Measurements from ENCODE around the gene ZNRF2. TPM values are rescaled to one million over a fixed set of nuclear protein-coding genes. Genes with fewer than 3 reads are reported as not detected.

The ZNRF2 gene
- total and polyA plus RNA-seq, 2 donors from 2014 or later: 16.2 to 32.2 TPM

- intact Hi-C loops (cut with DNase I): no loop called here
- no peak for FAIRE-seq
- DNase-seq: no peak
Observed at GRCh38 chr7:30327813-30328212, 43.4 kb downstream of the ZNRF2 start.

GRCh38 chr7:30328381-30328780 lies 44.0 kb downstream of the ZNRF2 start:
- intact Hi-C loops (cut with DNase I): no loop called here
- Histone ChIP-seq H3K36me3 (ENCODE audit: control insufficient read depth in 2 of 3, insufficient read depth in 3 of 3, low read length in 3 of 3) (no peaks in the 10 kb centered on the region), H3K27ac (ENCODE audit: low read depth in 2 of 2, low read length in 2 of 2) (no peak overlapping the region), H3K4me3 (ENCODE audit: low read length in 3 of 3) (no peak overlapping the region), H3K4me1 (ENCODE audit: control insufficient read depth in 2 of 3, insufficient read depth in 2 of 3, low read depth in 1 of 3, low read length in 3 of 3) (peaks cover 0 to 7% (median 6%) of the 10 kb centered on the region in 3 donors), H3K9ac (ENCODE audit: low read length in 3 of 3) (no peak overlapping the region), H3K27me3 (ENCODE audit: control insufficient read depth, insufficient read depth, low read length) (no peaks in the 10 kb centered on the region), H3K9me3 (ENCODE audit: control insufficient read depth in 2 of 3, insufficient read depth in 1 of 3, low read length in 3 of 3) (no peaks in the 10 kb centered on the region)
- FAIRE-seq: no peak
- DNase-seq: no peak
- no peak for TF ChIP-seq CTCF (IDR thresholded peaks at IDR 0.05; ENCODE audit: borderline replicate concordance, extremely low read depth, insufficient read depth)

More at GRCh38 chr7:30327813-30328212, 43.4 kb downstream of the ZNRF2 start:
- Histone ChIP-seq H3K4me1 (ENCODE audit: control insufficient read depth in 2 of 3, insufficient read depth in 2 of 3, low read depth in 1 of 3, low read length in 3 of 3) (peaks cover 0 to 11% (median 7%) of the 10 kb centered on the region in 3 donors), H3K9ac (ENCODE audit: low read length in 3 of 3) (no peak overlapping the region), H3K27me3 (ENCODE audit: control insufficient read depth, insufficient read depth, low read length) (no peaks in the 10 kb centered on the region), H3K27ac (ENCODE audit: low read depth in 2 of 2, low read length in 2 of 2) (no peak overlapping the region), H3K4me3 (ENCODE audit: low read length in 3 of 3) (no peak overlapping the region), H3K36me3 (ENCODE audit: control insufficient read depth in 2 of 3, insufficient read depth in 3 of 3, low read length in 3 of 3) (no peaks in the 10 kb centered on the region), H3K9me3 (ENCODE audit: control insufficient read depth in 2 of 3, insufficient read depth in 1 of 3, low read length in 3 of 3) (no peaks in the 10 kb centered on the region)
- no peak for TF ChIP-seq CTCF (IDR thresholded peaks at IDR 0.05; ENCODE audit: borderline replicate concordance, extremely low read depth, insufficient read depth)

GRCh38 chr7:30329716-30330115 lies 45.3 kb downstream of the ZNRF2 start:
- H3K36me3 ChIP-seq (ENCODE audit: control insufficient read depth in 2 of 3, insufficient read depth in 3 of 3, low read length in 3 of 3): no peaks in the 10 kb centered on the region
- no peak overlapping the region for H3K9ac ChIP-seq (ENCODE audit: low read length in 3 of 3)
- TF ChIP-seq CTCF (IDR thresholded peaks at IDR 0.05; ENCODE audit: borderline replicate concordance, extremely low read depth, insufficient read depth): no peak
- H3K27ac ChIP-seq (ENCODE audit: low read depth in 2 of 2, low read length in 2 of 2): no peak overlapping the region
- H3K9me3 ChIP-seq (ENCODE audit: control insufficient read depth in 2 of 3, insufficient read depth in 1 of 3, low read length in 3 of 3): no peaks in the 10 kb centered on the region
- FAIRE-seq (no peak), DNase-seq (no peak)
- intact Hi-C loops (cut with DNase I): no loop called here
- H3K4me1 ChIP-seq (ENCODE audit: control insufficient read depth in 2 of 3, insufficient read depth in 2 of 3, low read depth in 1 of 3, low read length in 3 of 3): peaks cover 0 to 7% (median 5%) of the 10 kb centered on the region in 3 donors
- H3K4me3 ChIP-seq (ENCODE audit: low read length in 3 of 3): no peak overlapping the region
- no peaks in the 10 kb centered on the region for H3K27me3 ChIP-seq (ENCODE audit: control insufficient read depth, insufficient read depth, low read length)

Measured in kidney (tissue), 14 donors.